ENCODE data around the gene PLGRKT.

GRCh38 chr9:5425006-5425628 is 12.6 kb downstream of the PLGRKT start:
- TF ChIP-seq CTCF (conservative IDR thresholded peaks at IDR 0.05), result peak; percentile 67
- no peak for TF ChIP-seq EZH2 (IDR thresholded peaks at IDR 0.05; ENCODE audit: low read depth)

Data from PC-9 (cell line).